CD4-positive, alpha-beta T cell treated with Interleukin-15 for 4 hours (primary cell): ENCODE measurements around the gene STBD1.
"Not testable (repeated sequence)": the region's sequence is repeated elsewhere in the genome, so short reads cannot be mapped to it uniquely, and the experiment has no call there.

ENCODE experiments used
- DNase-seq: peaks from one replicate; pipeline ENCODE4 v3.0.0-alpha.2; 2020; ENCODE audit warnings: low spot score

The STBD1 gene

GRCh38 chr4:76325072-76325471 is 18.5 kb downstream of the STBD1 start:
- no peak for DNase-seq

GRCh38 chr4:76326515-76326914 is 20.0 kb downstream of the STBD1 start:
- no peak for DNase-seq

GRCh38 chr4:76334885-76335284 is 28.4 kb downstream of the STBD1 start:
- DNase-seq = no peak

DNA sequence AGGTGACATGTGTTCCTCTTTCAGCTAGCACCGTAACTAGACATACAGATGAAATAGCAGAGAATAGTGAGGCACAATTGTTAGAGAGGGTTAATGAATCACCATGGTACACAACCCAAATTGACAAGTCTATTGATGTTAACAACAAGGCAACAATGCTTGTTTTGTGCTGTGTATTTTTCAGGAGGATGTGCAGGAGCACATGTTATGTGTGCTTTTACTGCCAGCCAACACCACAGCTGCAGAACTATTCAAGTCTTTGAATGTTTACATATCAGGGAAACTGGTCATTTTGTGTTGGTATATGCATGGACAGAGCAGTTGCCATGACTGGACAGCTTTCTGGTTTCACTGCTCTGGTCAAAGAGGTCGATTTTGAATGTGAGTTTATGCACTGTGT is 32.8 kb downstream of the STBD1 start:
- DNase-seq = no peak

DNA sequence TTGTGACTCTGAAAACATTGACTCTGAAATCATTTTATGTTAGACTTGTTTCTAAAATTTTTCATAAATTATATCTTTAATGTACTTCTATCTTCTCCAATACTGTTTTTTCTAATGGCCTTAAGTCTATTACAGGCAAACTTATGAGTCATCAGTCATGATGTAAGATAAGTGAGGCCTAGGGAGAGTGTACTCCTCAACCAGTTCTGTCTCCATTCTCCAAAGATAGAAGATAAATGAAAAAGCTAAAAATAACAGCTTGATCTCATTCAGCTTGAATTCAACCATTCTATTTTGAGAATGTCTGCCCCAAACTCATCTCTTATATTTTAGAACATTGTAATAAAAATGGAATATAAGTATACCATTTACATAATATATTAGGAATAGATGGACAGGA is 34.5 kb downstream of the STBD1 start:
- DNase-seq = no peak

GRCh38 chr4:76342191-76342590 is 35.7 kb downstream of the STBD1 start:
- DNase-seq = no peak

- no peak for DNase-seq
Observed at GRCh38 chr4:76342803-76343202, 36.3 kb downstream of the STBD1 start.

- DNase-seq = peak; percentile 19
Observed at GRCh38 chr4:76354517-76355473, 48.3 kb downstream of the STBD1 start.

- no peak for DNase-seq
Observed at GRCh38 chr4:76357981-76358380, 51.4 kb downstream of the STBD1 start.

DNA sequence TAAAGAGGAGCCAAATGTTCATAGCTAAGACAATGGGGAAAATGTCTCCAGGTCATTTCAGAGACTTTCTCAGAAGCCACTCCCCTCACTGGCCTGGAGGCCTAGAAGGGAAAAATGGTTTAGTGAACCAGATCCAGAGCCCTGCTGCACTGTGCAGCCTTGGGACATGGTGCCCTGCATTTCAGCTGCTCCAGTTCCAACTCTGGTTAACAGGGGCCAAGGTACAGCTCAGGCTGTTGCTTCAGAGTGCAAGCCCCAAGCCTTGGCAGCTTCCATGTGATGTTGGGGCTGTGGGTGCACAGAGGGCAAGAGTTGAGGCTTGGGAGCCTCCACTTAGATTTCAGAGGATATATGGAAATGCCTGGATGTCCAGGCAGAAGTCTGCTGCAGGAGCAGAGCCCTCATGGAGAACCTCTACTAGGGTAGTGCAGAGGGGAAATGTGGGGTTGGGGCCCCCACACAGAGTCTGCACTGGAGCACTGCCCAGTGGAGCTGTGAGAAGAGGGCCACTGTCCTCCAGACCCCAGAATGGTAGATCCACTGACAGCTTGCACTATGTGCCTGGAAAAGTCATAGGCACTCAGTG is 53.4 kb downstream of the STBD1 start:
- DNase-seq = not testable (repeated sequence)
